H1 (cell line): Measurements from ENCODE around the gene MIS18BP1. TPM values are rescaled to one million over a fixed set of nuclear protein-coding genes. Genes with fewer than 3 reads are reported as not detected.
"Not testable (repeated sequence)": the region's sequence is repeated elsewhere in the genome, so short reads cannot be mapped to it uniquely, and the experiment has no call there.

Source experiments
- CTCF ChIA-PET: fragments of 300-600 bp; sonication (Branson Sonifier 250); formaldehyde crosslinking; loops from one replicate; lab custom pipeline; 2021; ENCODE audit not compliant: partially characterized antibody; lab: Charles Lee
- POLR2A ChIA-PET: fragments of 300-600 bp; sonication (Branson Sonifier 250); formaldehyde crosslinking; loops from one replicate; lab custom pipeline; 2021; ENCODE audit warnings: inconsistent platforms; ENCODE audit not compliant: partially characterized antibody; lab: Charles Lee
- DNase-seq, 2 experiments: peaks; one replicate each; pipeline versions ENCODE4 v3.0.0 to v3.0.0-alpha.2; 2010 to 2022; ENCODE audit warnings: low spot score in 2 of 2, low read depth in 1 of 2, mixed read lengths in 1 of 2
- FAIRE-seq: peaks from 2 replicates; lab custom pipeline; 2011; peaks lifted over from hg19 to GRCh38; lab: Jason Lieb, UNC
- H2AFZ ChIP-seq: 2 replicates; pipeline ENCODE4 v1.8.1; 2012; ENCODE audit warnings: low read length, inconsistent platforms
- H2AK5ac ChIP-seq: 2 replicates; pipeline ENCODE4 v1.6.1; 2013; ENCODE audit warnings: low read depth, low read length
- H2BK120ac ChIP-seq: replicated peaks from 2 replicates; pipeline ENCODE3; 2013; ENCODE audit warnings: low read depth, low read length, inconsistent platforms
- H2BK12ac ChIP-seq: 2 replicates; pipeline ENCODE4 v1.6.1; 2013; ENCODE audit warnings: low read depth, low read length
- H2BK15ac ChIP-seq: 2 replicates; pipeline ENCODE4 v1.6.1; 2013; ENCODE audit warnings: low read length
- H2BK20ac ChIP-seq: 2 replicates; pipeline ENCODE4 v1.6.1; 2013; ENCODE audit warnings: low read length
- H2BK5ac ChIP-seq: 2 replicates; pipeline ENCODE4 v1.6.1; 2013; ENCODE audit warnings: low read depth, low read length
- H3K14ac ChIP-seq: 2 replicates; pipeline ENCODE4 v1.6.1; 2013; ENCODE audit warnings: inconsistent platforms; ENCODE audit not compliant: insufficient read length
- H3K18ac ChIP-seq: 2 replicates; pipeline ENCODE4 v1.6.1; 2013; ENCODE audit warnings: low read length; ENCODE audit errors: extremely low read depth
- H3K23ac ChIP-seq: 2 replicates; pipeline ENCODE4 v1.6.1; 2013; ENCODE audit warnings: inconsistent platforms; ENCODE audit not compliant: insufficient read length
- H3K23me2 ChIP-seq: 2 replicates; pipeline ENCODE4 v1.6.1; 2013; ENCODE audit warnings: low read depth, low read length
- H3K27ac ChIP-seq: 2 replicates; pipeline ENCODE4 v1.6.1; 2011; ENCODE audit warnings: low read depth, low read length, inconsistent platforms
- H3K27me3 ChIP-seq, 4 experiments: replicated peaks in 1 of 4; 1 replicate in 1 of 4; 2 replicates in 3 of 4; pipeline versions ENCODE4 v1.6.1 to v1.8.1; 2011 to 2013; ENCODE audit warnings: low read length in 3 of 4, mild to moderate bottlenecking in 3 of 4, inconsistent platforms in 2 of 4, mixed read lengths in 2 of 4, moderate library complexity in 1 of 4; ENCODE audit not compliant: control insufficient read depth in 3 of 4, insufficient read depth in 3 of 4; ENCODE audit errors: extremely low read depth in 1 of 4
- H3K36me3 ChIP-seq, 4 experiments: 2 replicates each; pipeline versions ENCODE4 v1.6.1 to v1.8.1; 2011 to 2013; ENCODE audit warnings: mild to moderate bottlenecking in 4 of 4, low read length in 3 of 4, moderate library complexity in 2 of 4, control low read depth in 1 of 4, inconsistent platforms in 1 of 4; ENCODE audit not compliant: insufficient read depth in 4 of 4, control insufficient read depth in 2 of 4
- H3K4ac ChIP-seq: replicated peaks from 2 replicates; pipeline ENCODE3; 2013; ENCODE audit warnings: low read length, low read depth, mixed read lengths, inconsistent platforms; ENCODE audit not compliant: insufficient read length
- H3K4me1 ChIP-seq, 4 experiments: replicated peaks in 1 of 4; 1 replicate in 1 of 4; 2 replicates in 3 of 4; pipeline versions ENCODE4 v1.6.1 to v1.8.1; 2011 to 2013; ENCODE audit warnings: low read length in 3 of 4, inconsistent platforms in 2 of 4, mixed read lengths in 1 of 4; ENCODE audit not compliant: insufficient read depth in 4 of 4, control insufficient read depth in 3 of 4
- H3K4me2 ChIP-seq, 2 experiments: 2 replicates each; pipeline versions ENCODE4 v1.6.1 to v1.8.1; 2011 to 2013; ENCODE audit warnings: low read depth in 2 of 2, low read length in 2 of 2, control low read depth in 1 of 2, inconsistent platforms in 1 of 2, mild to moderate bottlenecking in 1 of 2; ENCODE audit not compliant: insufficient read depth in 1 of 2
- H3K4me3 ChIP-seq, 4 experiments: fragments of 200-600, 300-600 bp in 1 of 4; sonication (generic), shearing (Covaris generic), sonication (Bioruptor Twin) in 1 of 4; 2 replicates each; pipeline versions ENCODE4 v1.5.1 to v1.8.1; 2011 to 2016; ENCODE audit warnings: low read length in 4 of 4, low read depth in 3 of 4, control low read depth in 2 of 4, inconsistent platforms in 2 of 4, mild to moderate bottlenecking in 2 of 4, mixed read lengths in 1 of 4, moderate library complexity in 1 of 4; ENCODE audit not compliant: insufficient read depth in 2 of 4; ENCODE audit errors: extremely low read depth in 1 of 4
- H3K56ac ChIP-seq: replicated peaks from 2 replicates; pipeline ENCODE3; 2013; ENCODE audit warnings: low read depth, mild to moderate bottlenecking, mixed read lengths, low read length, inconsistent platforms; ENCODE audit not compliant: insufficient read length
- H3K79me1 ChIP-seq: 2 replicates; pipeline ENCODE4 v1.6.1; 2013; ENCODE audit warnings: low read depth, low read length, control low read depth
- H3K79me2 ChIP-seq, 2 experiments: 2 replicates each; pipeline versions ENCODE4 v1.6.1 to v1.8.1; 2012 to 2013; ENCODE audit warnings: low read length in 2 of 2, mild to moderate bottlenecking in 2 of 2, inconsistent platforms in 1 of 2; ENCODE audit not compliant: insufficient read depth in 2 of 2, control insufficient read depth in 1 of 2
- H3K9ac ChIP-seq, 4 experiments: replicated peaks in 1 of 4; 1 replicate in 1 of 4; 2 replicates in 3 of 4; pipeline versions ENCODE4 v1.6.1 to v1.8.1; 2011 to 2013; ENCODE audit warnings: low read depth in 3 of 4, low read length in 3 of 4, control low read depth in 2 of 4, mild to moderate bottlenecking in 2 of 4, moderate library complexity in 2 of 4, inconsistent platforms in 1 of 4; ENCODE audit errors: extremely low read depth in 1 of 4
- H3K9me3 ChIP-seq, 2 experiments: 2 replicates each; pipeline versions ENCODE4 v1.6.1 to v1.8.1; 2012 to 2013; ENCODE audit warnings: mild to moderate bottlenecking in 2 of 2, moderate library complexity in 2 of 2, control low read depth in 1 of 2, inconsistent platforms in 1 of 2, low read depth in 1 of 2, low read length in 1 of 2, mixed read lengths in 1 of 2; ENCODE audit not compliant: insufficient read depth in 2 of 2
- H4K20me1 ChIP-seq, 2 experiments: replicated peaks in 1 of 2; 2 replicates each; pipeline versions ENCODE3 to v1.8.1; 2011 to 2013; ENCODE audit warnings: inconsistent platforms in 2 of 2, low read length in 2 of 2, mild to moderate bottlenecking in 1 of 2; ENCODE audit not compliant: insufficient read depth in 2 of 2, control insufficient read depth in 1 of 2
- H4K5ac ChIP-seq: 2 replicates; pipeline ENCODE4 v1.6.1; 2013; ENCODE audit warnings: low read length, low read depth, mixed read lengths, inconsistent platforms; ENCODE audit not compliant: insufficient read length
- H4K8ac ChIP-seq: 2 replicates; pipeline ENCODE4 v1.8.0; 2013; ENCODE audit warnings: mild to moderate bottlenecking, moderate library complexity, low read length, inconsistent platforms; ENCODE audit not compliant: insufficient read depth; ENCODE audit errors: extremely low read depth
- H4K91ac ChIP-seq: replicated peaks from 2 replicates; pipeline ENCODE3; 2013; ENCODE audit warnings: low read length, mixed read lengths, inconsistent platforms; ENCODE audit not compliant: insufficient read length
- JUN ChIP-seq: IDR thresholded peaks from 2 replicates; pipeline ENCODE4 v1.6.1; 2011; ENCODE audit warnings: low read depth, mild to moderate bottlenecking, improper control_type of control experiment, low read length
- NRF1 ChIP-seq: IDR thresholded peaks from 2 replicates; pipeline ENCODE4 v1.6.1; 2011; ENCODE audit warnings: mild to moderate bottlenecking, low read depth, low read length, improper control_type of control experiment
- POLR2AphosphoS5 ChIP-seq: IDR thresholded peaks from 2 replicates; pipeline ENCODE4 v1.6.1; 2011; ENCODE audit warnings: low read depth, low read length
- RAD21 ChIP-seq, 2 experiments: IDR thresholded peaks in 1 of 2; conservative IDR thresholded peaks in 1 of 2; 2 replicates each; pipeline ENCODE4 v1.6.1; 2011; ENCODE audit warnings: low read depth in 2 of 2, low read length in 2 of 2, improper control_type of control experiment in 1 of 2, inconsistent platforms in 1 of 2, mild to moderate bottlenecking in 1 of 2, moderate library complexity in 1 of 2
- TBP ChIP-seq: IDR thresholded peaks from 2 replicates; pipeline ENCODE4 v1.6.1; 2011; ENCODE audit warnings: low read depth, low read length, improper control_type of control experiment
- WGBS, 2 experiments: shearing (Covaris generic) in 1 of 2; methylation state at CpG; one replicate each; pipeline versions ENCODE4 v1.1.6 to v1.1.7; 2013 to 2015; ENCODE audit warnings: low lambda C conversion rate in 2 of 2, mixed read lengths in 2 of 2, inconsistent platforms in 1 of 2, low coverage in 1 of 2, missing lambda C conversion rate in 1 of 2; ENCODE audit not compliant: insufficient replicate concordance in 2 of 2, insufficient coverage in 1 of 2, insufficient read length in 1 of 2; ENCODE audit errors: extremely low coverage in 1 of 2, missing lambda C conversion rate in 1 of 2; 5-methylcytosine and 5-hydroxymethylcytosine counted together
- polyA plus RNA-seq, 7 experiments: library from polyadenylated mRNA; depleted of rRNA in 3 of 7; stranded (reverse) in 5 of 7; unstranded in 2 of 7; fragments of >200 nt in 5 of 7; fragments of 200-250 nt in 2 of 7; gene quantifications; 1 replicate in 5 of 7; 2 replicates in 1 of 7; 4 replicates in 1 of 7; pipeline versions ENCODE4 v1.2.1 to v1.2.3, GENCODE V29; 2011 to 2013; ENCODE audit warnings: missing spikeins in 2 of 7, mixed read lengths in 2 of 7
- total RNA-seq: library from RNA; stranded (reverse); fragmentation: NEBNext Ultra II Directional; extraction: Animal tissue kit (Norgen Biotek cat#: 25700); gene quantifications from 2 replicates; pipeline ENCODE4 v1.2.1, GENCODE V29; 2021

The MIS18BP1 gene
- total and polyA plus RNA-seq, 2 of the 8 experiments (the other 6 are each of a cell fraction or from before 2014, with no cell fraction given): 12.8 to 80.5 TPM

GRCh38 chr14:45222485-45223262 is 30.3 kb downstream of the MIS18BP1 start (continued):
- TF ChIP-seq JUN: no peak
- no peak for TF ChIP-seq POLR2AphosphoS5
- no peak for TF ChIP-seq RAD21 (IDR thresholded peaks at IDR 0.05 in 1 of 2, conservative IDR thresholded peaks at IDR 0.05 in 1 of 2; ENCODE audit: low read depth in 2 of 2, low read length in 2 of 2)
- TF ChIP-seq NRF1: no peak
- TF ChIP-seq TBP: no peak
- TF ChIP-seq, all 59 proteins: peak for 0

- FAIRE-seq, H3K4ac ChIP-seq, H2BK120ac ChIP-seq, H3K14ac ChIP-seq, POLR2A ChIA-PET, H3K4me3 ChIP-seq, H3K56ac ChIP-seq, H3K9me3 ChIP-seq, H3K4me2 ChIP-seq, H3K27ac ChIP-seq, H3K4me1 ChIP-seq, H3K79me2 ChIP-seq, H3K27me3 ChIP-seq, H3K79me1 ChIP-seq, H4K5ac ChIP-seq, H3K9ac ChIP-seq, H4K91ac ChIP-seq, H2AFZ ChIP-seq, H2BK20ac ChIP-seq, DNase-seq, H2BK12ac ChIP-seq, H2AK5ac ChIP-seq, H3K23me2 ChIP-seq, H2BK15ac ChIP-seq, H3K23ac ChIP-seq, H4K20me1 ChIP-seq, CTCF ChIA-PET, H3K18ac ChIP-seq, H2BK5ac ChIP-seq, H4K8ac ChIP-seq: not testable (repeated sequence)
- peaks cover 3 to 63% (median 34%) of the 10 kb centered on the region in 4 experiments; a peak in 5 of 8 replicates for H3K36me3 ChIP-seq
- 88% methylated on average over 6 of the region's 6 CpGs; no CpG with 5 or more reads in 1 of the 2 experiments for WGBS, 2 experiments
Observed at GRCh38 chr14:45214341-45214740, 38.7 kb downstream of the MIS18BP1 start.
